NCI-H82 (cell line): ENCODE results near the gene ARHGAP21.
A peak's percentile ranks its signal among the peaks of the same experiment; 100 is the strongest.
"Not testable (repeated sequence)": the region's sequence is repeated elsewhere in the genome, so short reads cannot be mapped to it uniquely, and the experiment has no call there.

Experiments
- DNase-seq: peaks from one replicate; lab custom pipeline; 2025; lab: John Stamatoyannopoulos, UW

ARHGAP21 gene

DNA sequence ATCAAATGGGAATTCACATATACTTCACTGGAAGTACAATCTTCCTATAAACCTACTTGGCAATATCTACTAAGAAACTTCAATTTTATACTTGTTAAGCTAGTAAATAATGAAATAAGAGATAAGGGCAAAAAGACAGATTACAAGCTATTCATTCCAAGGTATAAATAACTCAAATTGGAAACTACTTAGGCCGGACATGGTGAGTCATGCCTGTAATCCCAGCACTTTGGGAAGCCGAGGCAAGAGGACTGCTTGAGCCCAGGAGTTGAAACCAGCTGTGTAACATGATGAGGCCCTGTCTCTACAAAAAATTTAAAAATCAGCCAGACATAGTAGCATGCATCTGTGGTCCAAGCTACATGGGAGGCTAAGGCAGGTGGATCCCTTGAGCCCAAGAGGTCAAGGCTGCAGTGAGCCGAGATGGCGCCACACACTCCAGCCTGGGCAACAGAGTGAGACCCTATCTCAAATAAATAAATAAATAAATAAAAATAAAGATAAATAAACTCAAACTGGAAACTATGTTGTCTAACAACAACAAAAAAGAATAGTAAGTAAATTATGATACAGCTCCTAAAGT is 37.6 kb downstream of the ARHGAP21 start:
- DNase-seq, result no peak

DNA sequence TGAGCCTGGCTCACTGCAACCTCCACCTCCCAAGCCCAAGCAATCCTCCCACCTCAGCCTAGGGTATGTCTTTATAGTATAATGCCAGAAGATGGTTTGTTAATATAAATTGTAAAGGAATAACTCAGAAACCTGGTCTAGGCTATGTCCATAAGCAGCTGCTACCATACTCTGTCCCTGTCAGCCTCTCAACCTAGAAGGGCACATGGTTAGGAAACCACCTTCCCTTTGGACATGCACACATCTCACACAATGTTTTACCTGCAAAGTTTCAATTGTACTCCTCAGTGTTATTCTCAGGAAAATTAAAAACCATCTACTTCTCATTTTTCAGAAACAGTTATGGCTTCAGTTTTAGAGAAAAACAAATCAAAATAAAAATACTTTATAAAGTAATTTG is 40.1 kb downstream of the ARHGAP21 start:
- DNase-seq, result no peak

- DNase-seq, result peak; percentile 86
These were observed 42.1 kb downstream of the ARHGAP21 start for GRCh38 chr10:24681572-24682088.

DNA sequence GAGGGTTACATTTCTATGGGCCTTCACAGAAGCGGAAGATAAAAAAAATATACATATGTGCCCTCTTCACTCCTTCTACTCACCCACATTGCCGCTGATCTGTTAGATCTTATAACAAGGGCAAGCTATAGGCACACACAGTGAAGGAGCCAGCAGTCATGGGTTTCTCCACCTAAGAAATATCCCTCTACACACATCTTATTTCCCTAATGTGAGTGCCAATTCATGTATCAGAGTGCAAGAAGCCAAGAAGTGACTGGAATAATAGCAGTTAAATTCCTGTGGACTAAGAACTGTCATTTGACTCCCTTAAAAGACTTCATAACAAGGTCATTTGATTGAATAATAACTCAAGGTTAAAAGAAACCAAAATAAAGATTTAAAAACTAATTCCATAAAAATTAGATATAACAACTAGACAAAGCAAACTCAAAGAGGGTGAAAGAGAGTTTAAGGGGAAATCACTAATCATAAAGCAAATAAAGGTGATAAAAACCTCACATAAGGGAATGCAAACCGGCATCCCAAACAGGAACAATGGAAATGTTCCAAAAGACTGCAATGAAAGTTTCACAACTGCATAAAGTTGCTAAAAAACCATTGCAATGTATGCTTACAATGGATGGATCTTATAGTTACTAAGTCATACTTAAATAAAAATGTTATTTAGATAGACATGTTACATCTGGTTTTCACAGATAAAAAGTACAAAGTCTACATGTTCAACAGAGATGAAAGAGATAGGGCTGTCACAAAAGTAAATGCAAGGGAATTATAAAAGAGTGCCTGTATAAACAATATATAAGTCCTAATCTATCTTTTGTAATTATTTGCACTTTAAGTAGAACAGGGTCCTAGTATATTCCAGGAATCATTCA is 42.8 kb downstream of the ARHGAP21 start:
- no peak for DNase-seq

DNA sequence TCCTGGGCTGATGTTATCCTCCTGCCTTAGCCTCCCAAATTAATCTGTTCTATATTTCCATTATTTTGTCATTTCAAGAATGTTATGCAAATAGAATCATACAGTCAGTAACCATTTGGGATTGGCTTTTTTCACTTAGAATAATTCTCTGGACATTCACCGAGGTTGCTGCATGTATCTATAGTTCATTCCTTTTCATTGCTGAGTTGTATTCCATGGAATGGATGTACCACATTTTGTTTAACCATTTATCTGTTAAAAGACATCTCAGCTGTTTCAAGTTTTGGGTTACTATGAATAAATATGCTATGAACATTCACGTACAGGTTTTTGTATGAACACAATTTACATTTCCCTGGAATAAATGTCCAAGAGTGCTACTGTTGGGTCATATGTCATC is 44.9 kb downstream of the ARHGAP21 start:
- DNase-seq, result no peak

DNA sequence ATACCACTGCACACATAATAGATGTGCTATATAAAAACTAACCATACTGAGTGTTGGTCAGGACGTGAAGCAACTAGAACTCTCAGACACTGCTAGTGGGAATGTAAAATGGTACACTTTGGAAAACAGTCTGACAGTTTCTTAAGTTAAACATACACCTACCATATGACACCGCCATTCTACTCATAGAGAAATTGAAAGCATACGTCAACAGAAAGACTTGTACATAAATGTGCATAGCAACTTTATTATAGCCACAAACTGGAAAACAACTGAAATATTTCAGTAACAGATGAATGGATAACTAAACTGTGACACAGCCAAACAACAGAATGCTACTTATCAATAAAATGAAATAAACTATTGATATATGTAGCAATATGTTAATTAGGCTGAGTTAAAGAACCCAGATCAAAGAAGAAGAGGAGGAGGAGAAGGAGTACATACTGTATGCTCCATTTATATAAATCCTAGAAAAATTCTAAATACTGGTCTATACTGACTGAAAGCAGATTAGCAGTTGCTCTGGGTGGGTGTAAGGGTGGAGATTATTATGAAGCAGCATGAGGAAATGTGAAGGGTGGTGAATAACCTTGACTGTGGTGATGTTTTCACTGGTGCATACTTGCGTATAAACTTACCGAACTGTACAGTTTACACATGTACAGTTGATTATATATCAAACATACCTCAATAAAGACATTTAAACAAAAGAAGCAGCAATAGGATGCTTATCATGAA is 48.6 kb downstream of the ARHGAP21 start:
- DNase-seq, result no peak

- no peak for DNase-seq
These were observed 52.6 kb downstream of the ARHGAP21 start for GRCh38 chr10:24670964-24671670.

- DNase-seq, result peak; percentile 61
These were observed 54.3 kb downstream of the ARHGAP21 start for GRCh38 chr10:24669285-24669852.

DNA sequence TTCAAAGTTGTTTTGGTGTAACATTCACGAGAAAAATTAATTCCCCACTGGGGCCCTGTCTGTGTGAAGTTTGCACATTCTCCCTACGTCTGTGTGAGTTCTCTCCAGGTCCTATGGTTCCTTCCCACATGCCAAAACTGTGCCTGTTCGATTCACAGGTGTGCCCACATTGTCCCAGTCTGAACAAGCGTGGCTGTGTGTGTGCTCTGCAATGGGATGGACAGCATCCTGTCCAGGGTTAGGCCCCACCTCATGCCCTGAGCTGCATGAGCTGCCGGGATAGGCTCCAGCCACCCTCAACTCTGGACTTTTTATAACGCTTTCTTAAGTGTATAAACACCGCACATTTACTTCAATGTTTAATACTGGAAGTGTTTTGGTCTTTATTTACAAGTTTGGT is 55.4 kb downstream of the ARHGAP21 start:
- no peak for DNase-seq

- no peak for DNase-seq
These were observed 58.7 kb downstream of the ARHGAP21 start for GRCh38 chr10:24664991-24665390.

GRCh38 chr10:24661376-24661775 is 62.3 kb downstream of the ARHGAP21 start:
- DNase-seq, result no peak

DNA sequence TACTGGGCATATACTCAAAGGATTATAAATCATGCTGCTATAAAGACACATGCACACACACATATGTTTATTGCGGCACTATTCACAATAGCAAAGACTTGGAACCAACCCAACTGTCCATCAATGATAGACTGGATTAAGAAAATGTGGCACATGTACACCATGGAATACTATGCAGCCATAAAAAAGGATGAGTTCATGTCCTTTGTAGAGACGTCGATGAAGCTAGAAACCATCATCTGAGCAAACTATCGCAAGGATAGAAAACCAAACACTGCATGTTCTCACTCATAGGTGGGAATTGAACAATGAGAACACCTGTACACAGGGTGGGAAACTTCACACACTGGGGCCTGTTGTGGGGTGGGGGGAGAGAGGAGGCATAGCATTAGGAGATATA is 65.4 kb downstream of the ARHGAP21 start:
- not testable (repeated sequence) for DNase-seq

- not testable (repeated sequence) for DNase-seq
These were observed 67.4 kb downstream of the ARHGAP21 start for GRCh38 chr10:24656326-24656725.

DNA sequence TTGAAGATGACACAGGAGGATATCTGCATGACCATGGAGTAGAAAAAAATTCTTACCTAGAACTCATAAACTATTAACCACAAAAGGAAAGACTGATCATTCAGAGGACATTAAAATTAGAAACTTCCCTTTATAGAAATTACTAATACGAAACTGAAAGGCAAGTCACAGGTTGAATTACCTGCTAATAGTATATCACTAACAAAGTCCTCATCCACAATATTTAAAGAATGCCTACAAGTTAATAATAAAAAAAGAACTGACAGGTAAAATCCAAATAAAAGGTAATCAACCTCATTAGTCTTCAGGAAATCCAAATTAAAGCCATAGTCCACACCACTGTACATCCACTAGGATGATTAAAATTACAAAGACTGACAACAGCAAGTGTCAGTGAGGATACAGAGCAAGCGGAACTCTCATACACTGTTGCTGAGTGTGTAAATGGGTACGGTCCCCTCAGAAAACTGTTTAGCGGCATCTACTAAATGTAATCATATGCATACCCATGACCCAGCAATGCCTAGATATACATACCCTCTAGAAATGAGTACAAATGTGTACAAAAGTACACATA is 71.2 kb downstream of the ARHGAP21 start:
- DNase-seq, result no peak

DNA sequence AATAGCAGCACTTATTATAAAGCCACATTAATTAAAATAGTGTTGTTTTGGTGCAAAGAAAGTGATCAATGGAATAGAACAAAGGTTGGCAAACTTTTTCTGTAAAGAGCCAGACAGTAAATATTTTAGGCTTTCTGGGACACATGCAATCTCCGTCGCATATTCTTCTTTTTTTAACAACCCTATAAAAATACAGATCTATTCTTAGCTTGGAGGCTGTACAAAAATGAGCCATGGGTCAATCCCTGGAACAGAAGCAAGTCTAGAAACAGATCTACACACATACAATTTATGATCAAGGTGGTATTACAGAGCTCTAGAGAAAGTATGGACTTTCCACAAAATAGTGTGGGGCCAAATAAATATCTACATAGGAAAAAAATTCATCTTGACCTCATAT is 71.8 kb downstream of the ARHGAP21 start:
- DNase-seq, result no peak

- DNase-seq, result peak; percentile 1
These were observed 72.9 kb downstream of the ARHGAP21 start for GRCh38 chr10:24650669-24651391.

GRCh38 chr10:24645784-24646183 is 77.9 kb downstream of the ARHGAP21 start:
- DNase-seq, result no peak

GRCh38 chr10:24645022-24645421 is 78.7 kb downstream of the ARHGAP21 start:
- no peak for DNase-seq

DNA sequence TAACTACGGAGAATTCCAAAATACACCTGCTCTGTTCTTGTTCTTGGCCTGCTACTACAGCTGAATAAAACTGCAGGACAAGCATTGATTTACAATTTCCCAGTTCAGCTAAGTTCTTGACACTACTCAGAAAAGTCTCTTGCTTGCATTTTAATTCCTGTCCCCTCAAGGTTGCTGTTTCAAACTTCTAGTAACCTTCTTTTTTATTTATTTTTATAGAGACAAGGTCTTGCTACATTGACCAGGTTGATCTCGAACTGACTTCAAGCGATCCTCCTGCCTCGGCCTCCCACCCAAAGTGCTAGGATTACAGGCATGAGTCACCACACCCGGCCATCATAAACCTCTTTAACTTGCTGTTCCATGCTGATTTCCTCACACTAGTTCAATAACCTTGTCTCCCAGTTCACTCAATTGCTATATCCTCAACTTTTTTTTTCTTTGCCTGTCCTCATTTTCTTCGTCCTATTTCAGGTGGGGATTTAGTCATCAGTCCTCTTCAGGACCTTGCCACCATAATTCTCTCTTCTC is 79.9 kb downstream of the ARHGAP21 start:
- no peak for DNase-seq

- DNase-seq, result peak; percentile 64
These were observed 80.6 kb downstream of the ARHGAP21 start for GRCh38 chr10:24642921-24643678.
